Measurements from ENCODE around the gene BCR. TPM values are rescaled to one million over a fixed set of nuclear protein-coding genes. Genes with fewer than 3 reads are reported as not detected.

BCR gene
- total and polyA plus RNA-seq, 2 of the 13 experiments (the other 11 are each of a cell fraction or from before 2014, with no cell fraction given) = 19.9 to 33.6 TPM

- 0 out of 2 replicates have a peak, but pooled peaks have one; percentile 44 for TF ChIP-seq HIC2 (CRISPR knock-in tag; IDR thresholded peaks at IDR 0.05; ENCODE audit: low read depth)
- TF ChIP-seq ZNF691 (CRISPR knock-in tag; IDR thresholded peaks at IDR 0.05; ENCODE audit: borderline replicate concordance, low read depth) = peak; percentile 51; the same call in 1 of the 2 replicates
- TF ChIP-seq IKZF4 (CRISPR knock-in tag; IDR thresholded peaks at IDR 0.05; ENCODE audit: borderline replicate concordance, low read depth, not compliant biosample characterization) = no peak
- TF ChIP-seq ZNF770 (CRISPR knock-in tag; IDR thresholded peaks at IDR 0.05) = no peak
- TF ChIP-seq CTCF (CRISPR knock-in tag; IDR thresholded peaks at IDR 0.05) = peak; percentile 98
- peak; percentile 29 for TF ChIP-seq GABPB1 (CRISPR knock-in tag; IDR thresholded peaks at IDR 0.05)
- peak; percentile 26; the same call in 1 of the 2 replicates for TF ChIP-seq ELF3 (CRISPR knock-in tag; IDR thresholded peaks at IDR 0.05)
- peak; percentile 95 for TF ChIP-seq STAG1 (CRISPR knock-in tag; IDR thresholded peaks at IDR 0.05)
- no peak for TF ChIP-seq MAZ (IDR thresholded peaks at IDR 0.05; ENCODE audit: borderline replicate concordance, low read depth, low read length)
- TF ChIP-seq MAZ (CRISPR knock-in tag; IDR thresholded peaks at IDR 0.05; ENCODE audit: low read depth) = no peak
- TF ChIP-seq HNRNPL (IDR thresholded peaks at IDR 0.05; ENCODE audit: low read depth, low read length) = peak; percentile 77; the same call in 1 of the 2 replicates
- TF ChIP-seq ZNF619 (CRISPR knock-in tag; IDR thresholded peaks at IDR 0.05) = 0 out of 2 replicates have a peak, but pooled peaks have one; percentile 60
- peak; percentile 78; the same call in 1 of the 2 replicates for TF ChIP-seq ZBTB4 (CRISPR knock-in tag; IDR thresholded peaks at IDR 0.05; ENCODE audit: borderline replicate concordance)
- TF ChIP-seq MLXIP (CRISPR knock-in tag; IDR thresholded peaks at IDR 0.05; ENCODE audit: borderline replicate concordance) = no peak
Observed at GRCh38 chr22:23281406-23282088, 101.2 kb downstream of the BCR start (continued).
